OCI-LY7 (cell line): ENCODE results near the gene BLNK. TPM values are rescaled to one million over a fixed set of nuclear protein-coding genes. Genes with fewer than 3 reads are reported as not detected.
A peak's percentile ranks its signal among the peaks of the same experiment; 100 is the strongest.

ENCODE experiments used
- BruUV-seq: library from RNA; stranded (reverse); fragments of 400-500 nt; replicated peaks from 2 replicates; lab custom pipeline; 2021; lab: Mats Ljungman, UMichigan
- CTCF ChIA-PET: fragments of 300-600 bp; sonication (Branson Sonifier 250); formaldehyde crosslinking; loops from one replicate; lab custom pipeline; 2022; ENCODE audit warnings: antibody characterized with exemption; ENCODE audit not compliant: unreplicated experiment; lab: Charles Lee
- POLR2A ChIA-PET: fragments of 300-600 bp; sonication (Branson Sonifier 250); formaldehyde crosslinking; loops from one replicate; lab custom pipeline; 2022; ENCODE audit warnings: antibody characterized with exemption; lab: Charles Lee
- DNase-seq: peaks from one replicate; pipeline ENCODE4 v3.0.0-alpha.2; 2015; ENCODE audit warnings: low spot score
- H2AFZ ChIP-seq: fragments of 200-600 bp; sonication (generic), shearing (Covaris generic); 2 replicates; pipeline ENCODE4 v1.6.1; 2014; ENCODE audit warnings: mild to moderate bottlenecking, antibody characterized with exemption, low read length, moderate library complexity
- H3K27ac ChIP-seq: fragments of 200-600 bp; sonication (generic); 2 replicates; pipeline ENCODE4 v1.5.1; 2014; ENCODE audit warnings: mixed run types, low read depth, mild to moderate bottlenecking, moderate library complexity, low read length, inconsistent platforms; ENCODE audit not compliant: poor library complexity, severe bottlenecking
- H3K36me3 ChIP-seq: fragments of 200-600 bp; sonication (generic); 2 replicates; pipeline ENCODE4 v1.6.1; 2014; ENCODE audit warnings: mild to moderate bottlenecking, antibody characterized with exemption, low read length, moderate library complexity, mixed read lengths; ENCODE audit not compliant: insufficient read depth
- H3K4me1 ChIP-seq: fragments of 200-600 bp; sonication (generic); 2 replicates; pipeline ENCODE4 v1.5.1; 2014; ENCODE audit warnings: mild to moderate bottlenecking, low read length; ENCODE audit not compliant: insufficient read depth, poor library complexity, severe bottlenecking
- H3K4me2 ChIP-seq: fragments of 200-600 bp; sonication (generic); 2 replicates; pipeline ENCODE4 v1.6.1; 2014; ENCODE audit warnings: mild to moderate bottlenecking, low read length
- H3K4me3 ChIP-seq: fragments of 200-600 bp; sonication (generic); 2 replicates; pipeline ENCODE4 v1.5.1; 2014; ENCODE audit warnings: mild to moderate bottlenecking, low read depth, low read length; ENCODE audit not compliant: poor library complexity, severe bottlenecking
- H3K79me2 ChIP-seq: fragments of 200-600 bp; sonication (generic); 2 replicates; pipeline ENCODE4 v1.6.1; 2016; ENCODE audit warnings: low read depth, mild to moderate bottlenecking, low read length, moderate library complexity, mixed read lengths; ENCODE audit not compliant: insufficient read depth
- H3K9me2 ChIP-seq: fragments of 200-600 bp; sonication (generic); 2 replicates; pipeline ENCODE4 v1.6.1; 2016; ENCODE audit warnings: mild to moderate bottlenecking, low read length, mixed read lengths; ENCODE audit not compliant: insufficient read depth
- H3K9me3 ChIP-seq: fragments of 200-600 bp; sonication (generic); 2 replicates; pipeline ENCODE4 v1.6.1; 2014; ENCODE audit warnings: mild to moderate bottlenecking, mixed run types, low read length, mixed read lengths
- H4K20me1 ChIP-seq: fragments of 200-600 bp; sonication (generic); 2 replicates; pipeline ENCODE4 v1.6.1; 2014; ENCODE audit warnings: mild to moderate bottlenecking, antibody characterized with exemption, low read length, moderate library complexity, mixed read lengths; ENCODE audit not compliant: insufficient read depth
- EZH2phosphoT487 ChIP-seq: fragments of 200-600 bp; sonication (generic); IDR thresholded peaks from 2 replicates; pipeline ENCODE4 v1.6.1; 2018; ENCODE audit warnings: low read depth, borderline replicate concordance, mild to moderate bottlenecking, mixed run types, antibody characterized with exemption, low read length, moderate library complexity, mixed read lengths
- intact Hi-C: fragments of 100-400 bp; cut with micrococcal nuclease; formaldehyde crosslinking; loops from one replicate; pipeline ENCODE4 v1.10.0; 2022; ENCODE audit not compliant: unreplicated experiment
- total RNA-seq, 2 experiments: library from RNA; depleted of rRNA in 1 of 2; stranded (reverse); fragments of >200 nt in 1 of 2; shearing (Covaris generic) in 1 of 2; gene quantifications; 2 replicates each; pipeline ENCODE4 v1.2.3, GENCODE V29; 2014 to 2022
- TF ChIP-seq, protein P1 (sequence below): fragments of 200-600 bp; sonication (generic); conservative IDR thresholded peaks from 2 replicates; pipeline ENCODE4 v1.5.1; 2014; ENCODE audit warnings: mild to moderate bottlenecking, antibody characterized with exemption, low read length, moderate library complexity, mixed read lengths

Gene BLNK
- total RNA-seq, 2 experiments from 2014 or later: 113 to 201 TPM

DNA sequence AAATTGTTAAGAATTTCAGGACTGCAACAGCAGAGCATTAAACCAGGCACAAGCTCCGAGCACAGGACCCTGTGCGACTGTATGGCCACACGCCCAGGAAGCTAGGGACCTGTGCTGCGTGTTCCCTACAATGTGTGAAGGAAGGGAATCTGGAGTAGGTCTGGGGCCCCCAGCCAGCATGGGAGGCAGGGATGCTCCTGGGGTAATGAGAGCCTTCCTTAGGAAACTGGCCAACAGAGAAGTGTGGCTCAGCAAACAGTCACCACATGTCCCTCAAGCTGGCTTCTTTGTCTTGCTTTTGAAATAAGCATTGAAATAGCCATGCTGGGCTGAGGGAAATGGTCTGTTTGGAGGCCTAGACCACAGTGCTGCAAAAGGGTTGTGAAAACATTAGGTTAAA is 8.2 kb downstream of the BLNK start:
- Histone ChIP-seq H2AFZ (no peak overlapping the region), H4K20me1 (peaks cover 38% of the 10 kb centered on the region; the same call in 1 of the 2 replicates), H3K4me3 (no peak overlapping the region), H3K27ac (peak overlapping the region; percentile 23), H3K36me3 (peaks cover 97% of the 10 kb centered on the region), H3K79me2 (peaks cover 100% of the 10 kb centered on the region), H3K4me1 (peaks cover 97% of the 10 kb centered on the region), H3K4me2 (peak overlapping the region; percentile 50), H3K9me3 (no peaks in the 10 kb centered on the region), H3K9me2 (no peaks in the 10 kb centered on the region)
- no peak for DNase-seq
- BruUV-seq: no TSS peak
- ChIA-PET POLR2A (interaction anchor here (0.7 to 1.5 kb wide), 5 partner anchors 13 to 39 kb away, joined by 3 read pairs; no protein-coding TSS in a partner anchor), CTCF (interaction anchor here (0.5 kb wide), 1 partner anchor 33 kb away, joined by 4 read pairs; no protein-coding TSS in a partner anchor)
- TF ChIP-seq, protein P1, sequence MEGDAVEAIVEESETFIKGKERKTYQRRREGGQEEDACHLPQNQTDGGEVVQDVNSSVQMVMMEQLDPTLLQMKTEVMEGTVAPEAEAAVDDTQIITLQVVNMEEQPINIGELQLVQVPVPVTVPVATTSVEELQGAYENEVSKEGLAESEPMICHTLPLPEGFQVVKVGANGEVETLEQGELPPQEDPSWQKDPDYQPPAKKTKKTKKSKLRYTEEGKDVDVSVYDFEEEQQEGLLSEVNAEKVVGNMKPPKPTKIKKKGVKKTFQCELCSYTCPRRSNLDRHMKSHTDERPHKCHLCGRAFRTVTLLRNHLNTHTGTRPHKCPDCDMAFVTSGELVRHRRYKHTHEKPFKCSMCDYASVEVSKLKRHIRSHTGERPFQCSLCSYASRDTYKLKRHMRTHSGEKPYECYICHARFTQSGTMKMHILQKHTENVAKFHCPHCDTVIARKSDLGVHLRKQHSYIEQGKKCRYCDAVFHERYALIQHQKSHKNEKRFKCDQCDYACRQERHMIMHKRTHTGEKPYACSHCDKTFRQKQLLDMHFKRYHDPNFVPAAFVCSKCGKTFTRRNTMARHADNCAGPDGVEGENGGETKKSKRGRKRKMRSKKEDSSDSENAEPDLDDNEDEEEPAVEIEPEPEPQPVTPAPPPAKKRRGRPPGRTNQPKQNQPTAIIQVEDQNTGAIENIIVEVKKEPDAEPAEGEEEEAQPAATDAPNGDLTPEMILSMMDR: no peak
- TF ChIP-seq EZH2phosphoT487: no peak
- intact Hi-C loops: no loop called here

DNA sequence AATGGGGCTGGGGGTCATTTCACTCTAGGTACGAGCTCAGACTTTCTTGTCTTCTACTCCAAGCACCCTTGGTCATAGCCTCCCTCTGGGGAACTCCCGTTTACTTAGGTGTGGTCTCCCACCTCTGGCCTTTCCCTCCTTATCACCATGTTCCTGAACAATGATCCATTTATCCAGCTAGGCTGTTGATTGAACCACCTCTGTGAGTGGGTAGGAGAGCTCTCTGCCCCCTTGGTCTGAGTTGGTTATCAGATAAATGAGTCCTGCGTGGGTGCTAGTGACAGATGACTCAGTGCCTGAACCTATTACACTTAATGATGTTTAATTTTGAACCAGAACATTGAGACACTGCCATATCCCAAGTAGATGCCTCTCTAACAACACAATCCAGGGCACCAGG is 9.4 kb downstream of the BLNK start:
- Histone ChIP-seq H3K9me3 (no peaks in the 10 kb centered on the region), H3K9me2 (no peaks in the 10 kb centered on the region), H3K4me3 (no peak overlapping the region), H3K36me3 (peaks cover 97% of the 10 kb centered on the region), H3K4me1 (peaks cover 100% of the 10 kb centered on the region), H3K27ac (peak overlapping the region; percentile 23), H4K20me1 (peaks cover 28% of the 10 kb centered on the region; the same call in 1 of the 2 replicates), H2AFZ (no peak overlapping the region), H3K4me2 (peak overlapping the region; percentile 50), H3K79me2 (peaks cover 100% of the 10 kb centered on the region)
- ChIA-PET POLR2A (interaction anchor here (0.9 to 5.1 kb wide), 7 partner anchors 9 to 37 kb away, joined by 3 to 44 read pairs (median 5); partner anchors contain the start of gene BLNK), CTCF (interaction anchor here (1.3 to 1.9 kb wide), 2 partner anchors 29 to 31 kb away, joined by 5 read pairs; no protein-coding TSS in a partner anchor)
- intact Hi-C loops: no loop called here
- TF ChIP-seq, protein P1: no peak
- no peak for TF ChIP-seq EZH2phosphoT487
- no peak for DNase-seq
- BruUV-seq: no TSS peak

DNA sequence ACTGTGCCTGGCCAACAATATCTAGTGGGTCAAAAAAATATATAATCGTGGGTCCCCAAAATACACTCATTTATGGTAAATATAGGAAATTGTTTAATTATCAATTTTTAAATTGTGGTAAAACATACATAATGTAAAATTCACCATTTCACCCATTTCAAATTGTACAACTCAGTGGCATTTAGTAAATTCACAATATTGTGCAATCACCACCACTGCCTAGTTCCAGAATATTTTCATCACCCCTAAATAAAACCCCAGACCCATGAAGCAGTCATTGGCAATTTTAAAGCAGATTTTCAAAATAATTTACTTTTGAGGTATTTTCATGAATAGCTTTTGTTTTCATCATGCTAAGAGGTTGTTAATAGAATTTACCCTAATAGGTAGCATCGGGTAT is 10.2 kb downstream of the BLNK start:
- peaks cover 95% of the 10 kb centered on the region for H3K36me3 ChIP-seq
- intact Hi-C loops: no loop called here
- BruUV-seq: no TSS peak
- TF ChIP-seq, protein P1: no peak
- TF ChIP-seq EZH2phosphoT487: no peak
- no peak overlapping the region for H3K4me3 ChIP-seq
- no peak for DNase-seq
- ChIA-PET POLR2A (interaction anchor here (0.6 to 5.1 kb wide), 5 partner anchors 10 to 477 kb away, joined by 3 to 44 read pairs (median 5); partner anchors contain the start of gene BLNK), CTCF (interaction anchor here (0.7 to 1.9 kb wide), 3 partner anchors 9 to 31 kb away, joined by 4 to 5 read pairs (median 5); no protein-coding TSS in a partner anchor)
- no peaks in the 10 kb centered on the region for H3K9me3 ChIP-seq
- H3K4me1 ChIP-seq: peaks cover 98% of the 10 kb centered on the region
- H3K27ac ChIP-seq: no peak overlapping the region
- peaks cover 100% of the 10 kb centered on the region for H3K79me2 ChIP-seq
- H3K4me2 ChIP-seq: peak overlapping the region; percentile 55
- H4K20me1 ChIP-seq: peaks cover 25% of the 10 kb centered on the region; the same call in 1 of the 2 replicates
- no peaks in the 10 kb centered on the region for H3K9me2 ChIP-seq
- H2AFZ ChIP-seq: no peak overlapping the region
